Measurements from ENCODE around the gene GP5.

Gene GP5

GRCh38 chr3:194374935-194375334, 24.1 kb downstream of the GP5 start:
- no peak for DNase-seq

- no peak for DNase-seq
These were observed 25.2 kb downstream of the GP5 start for GRCh38 chr3:194373899-194374298.

GRCh38 chr3:194373028-194373427, 26.0 kb downstream of the GP5 start:
- DNase-seq, result no peak

- no peak for DNase-seq
These were observed 28.3 kb downstream of the GP5 start for GRCh38 chr3:194370753-194371152.

GRCh38 chr3:194369522-194370279, 29.4 kb downstream of the GP5 start, which contains the start of gene LRRC15:
Gene LRRC15, minus strand, starts transcription at chr3:194369743. Its CDS starts 8,700 bp downstream, at chr3:194361043.
- DNase-seq, result no peak

- DNase-seq, result no peak
These were observed 30.1 kb downstream of the GP5 start for GRCh38 chr3:194368918-194369317.

GRCh38 chr3:194367992-194368841, 30.8 kb downstream of the GP5 start:
- DNase-seq, result no peak

GRCh38 chr3:194365978-194366490, 33.0 kb downstream of the GP5 start:
- DNase-seq, result no peak

GRCh38 chr3:194365526-194365925, 33.5 kb downstream of the GP5 start:
- DNase-seq, result no peak

GRCh38 chr3:194364652-194365434, 34.2 kb downstream of the GP5 start:
- DNase-seq, result no peak

GRCh38 chr3:194364314-194364651, 34.8 kb downstream of the GP5 start:
- DNase-seq, result no peak

GRCh38 chr3:194360568-194360967, 38.5 kb downstream of the GP5 start:
- no peak for DNase-seq

GRCh38 chr3:194357681-194358080, 41.4 kb downstream of the GP5 start:
- no peak for DNase-seq

- DNase-seq, result no peak
These were observed 43.7 kb downstream of the GP5 start for GRCh38 chr3:194355379-194355778.

GRCh38 chr3:194354315-194354714, 44.8 kb downstream of the GP5 start:
- DNase-seq, result no peak

- no peak for DNase-seq
These were observed 46.3 kb downstream of the GP5 start for GRCh38 chr3:194352667-194353246.

GRCh38 chr3:194351952-194352536, 47.0 kb downstream of the GP5 start:
- DNase-seq, result no peak

- DNase-seq, result no peak
These were observed 47.9 kb downstream of the GP5 start, which contains the start of gene CPN2 for GRCh38 chr3:194351080-194351672. Gene CPN2, minus strand, starts transcription at chr3:194351328. Its CDS starts 8,626 bp downstream, at chr3:194342702.

GRCh38 chr3:194350726-194351071, 48.4 kb downstream of the GP5 start:
- DNase-seq, result no peak

GRCh38 chr3:194348354-194348753, 50.7 kb downstream of the GP5 start:
- no peak for DNase-seq

GRCh38 chr3:194346621-194347020, 52.4 kb downstream of the GP5 start:
- no peak for DNase-seq

GRCh38 chr3:194346035-194346434, 53.0 kb downstream of the GP5 start:
- DNase-seq, result no peak

Measured in AML-193 (cell line).